Adrenal gland (tissue), 5 donors: Measurements from ENCODE around the gene KRTAP10-8.

Source experiments
- POLR2A ChIP-seq, 2 donors: fragments of 450-650 bp; IDR thresholded peaks; one replicate each; pipeline ENCODE4 v1.6.1; 2017; ENCODE audit warnings: antibody characterized with exemption in 2 of 2, mild to moderate bottlenecking in 2 of 2, moderate library complexity in 1 of 2
- TF ChIP-seq, protein P1 (sequence below), 6 experiments: fragments of 450-650 bp in 4 of 6; fragments of 200-600 bp in 2 of 6; sonication (generic) in 1 of 6; IDR thresholded peaks; 1 replicate in 5 of 6; 2 replicates in 1 of 6; pipeline versions ENCODE4 v1.5.1 to v1.8.0; 2016 to 2021; ENCODE audit warnings: antibody characterized with exemption in 6 of 6, mild to moderate bottlenecking in 2 of 6, moderate library complexity in 1 of 6
- donor health status: DM: no; HTN: no; CAD: no.

DNA sequence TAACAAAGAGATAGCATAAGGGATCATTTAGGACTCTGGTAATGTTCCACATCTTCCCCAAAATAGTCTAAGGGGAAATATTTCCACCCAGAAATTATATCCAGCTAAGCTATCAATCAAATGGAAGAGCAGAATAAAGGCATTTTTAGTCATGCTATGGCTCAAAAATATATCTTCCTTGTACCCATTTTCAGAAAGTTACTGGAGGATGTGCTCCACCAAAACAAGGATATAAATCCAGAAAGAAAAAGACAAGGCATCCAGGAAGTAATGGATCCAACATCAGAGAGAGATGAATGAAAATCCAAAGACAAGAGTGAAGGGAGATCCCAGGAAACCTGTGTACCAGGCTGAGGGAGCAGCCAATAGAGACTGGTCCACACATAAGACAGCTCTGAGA, 2.7 kb upstream of the KRTAP10-8 start:
- TF ChIP-seq, protein P1, sequence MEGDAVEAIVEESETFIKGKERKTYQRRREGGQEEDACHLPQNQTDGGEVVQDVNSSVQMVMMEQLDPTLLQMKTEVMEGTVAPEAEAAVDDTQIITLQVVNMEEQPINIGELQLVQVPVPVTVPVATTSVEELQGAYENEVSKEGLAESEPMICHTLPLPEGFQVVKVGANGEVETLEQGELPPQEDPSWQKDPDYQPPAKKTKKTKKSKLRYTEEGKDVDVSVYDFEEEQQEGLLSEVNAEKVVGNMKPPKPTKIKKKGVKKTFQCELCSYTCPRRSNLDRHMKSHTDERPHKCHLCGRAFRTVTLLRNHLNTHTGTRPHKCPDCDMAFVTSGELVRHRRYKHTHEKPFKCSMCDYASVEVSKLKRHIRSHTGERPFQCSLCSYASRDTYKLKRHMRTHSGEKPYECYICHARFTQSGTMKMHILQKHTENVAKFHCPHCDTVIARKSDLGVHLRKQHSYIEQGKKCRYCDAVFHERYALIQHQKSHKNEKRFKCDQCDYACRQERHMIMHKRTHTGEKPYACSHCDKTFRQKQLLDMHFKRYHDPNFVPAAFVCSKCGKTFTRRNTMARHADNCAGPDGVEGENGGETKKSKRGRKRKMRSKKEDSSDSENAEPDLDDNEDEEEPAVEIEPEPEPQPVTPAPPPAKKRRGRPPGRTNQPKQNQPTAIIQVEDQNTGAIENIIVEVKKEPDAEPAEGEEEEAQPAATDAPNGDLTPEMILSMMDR (IDR thresholded peaks at IDR 0.05) = no peak
- no peak for TF ChIP-seq POLR2A (IDR thresholded peaks at IDR 0.05)
